Right lobe of liver (tissue), 4 donors: Measurements from ENCODE around the gene BLACAT1.

Source experiments
- POLR2A ChIP-seq: fragments of 450-650 bp; IDR thresholded peaks from one replicate; pipeline ENCODE4 v1.6.1; 2017; ENCODE audit warnings: antibody characterized with exemption, mild to moderate bottlenecking
- TF ChIP-seq, protein P1 (sequence below), 4 donors: fragments of 200-600 bp in 3 of 4; fragments of 450-650 bp in 1 of 4; IDR thresholded peaks; one replicate each; pipeline versions ENCODE4 v1.5.1 to v1.8.0; 2016 to 2022; ENCODE audit warnings: antibody characterized with exemption in 4 of 4, mild to moderate bottlenecking in 2 of 4
- donor health status: DM: no; HTN: no; CAD: no.
- donor health status: DM: no; HTN: no; CAD: no.
- donor health status: DM: no; HTN: yes; CAD: no.

DNA sequence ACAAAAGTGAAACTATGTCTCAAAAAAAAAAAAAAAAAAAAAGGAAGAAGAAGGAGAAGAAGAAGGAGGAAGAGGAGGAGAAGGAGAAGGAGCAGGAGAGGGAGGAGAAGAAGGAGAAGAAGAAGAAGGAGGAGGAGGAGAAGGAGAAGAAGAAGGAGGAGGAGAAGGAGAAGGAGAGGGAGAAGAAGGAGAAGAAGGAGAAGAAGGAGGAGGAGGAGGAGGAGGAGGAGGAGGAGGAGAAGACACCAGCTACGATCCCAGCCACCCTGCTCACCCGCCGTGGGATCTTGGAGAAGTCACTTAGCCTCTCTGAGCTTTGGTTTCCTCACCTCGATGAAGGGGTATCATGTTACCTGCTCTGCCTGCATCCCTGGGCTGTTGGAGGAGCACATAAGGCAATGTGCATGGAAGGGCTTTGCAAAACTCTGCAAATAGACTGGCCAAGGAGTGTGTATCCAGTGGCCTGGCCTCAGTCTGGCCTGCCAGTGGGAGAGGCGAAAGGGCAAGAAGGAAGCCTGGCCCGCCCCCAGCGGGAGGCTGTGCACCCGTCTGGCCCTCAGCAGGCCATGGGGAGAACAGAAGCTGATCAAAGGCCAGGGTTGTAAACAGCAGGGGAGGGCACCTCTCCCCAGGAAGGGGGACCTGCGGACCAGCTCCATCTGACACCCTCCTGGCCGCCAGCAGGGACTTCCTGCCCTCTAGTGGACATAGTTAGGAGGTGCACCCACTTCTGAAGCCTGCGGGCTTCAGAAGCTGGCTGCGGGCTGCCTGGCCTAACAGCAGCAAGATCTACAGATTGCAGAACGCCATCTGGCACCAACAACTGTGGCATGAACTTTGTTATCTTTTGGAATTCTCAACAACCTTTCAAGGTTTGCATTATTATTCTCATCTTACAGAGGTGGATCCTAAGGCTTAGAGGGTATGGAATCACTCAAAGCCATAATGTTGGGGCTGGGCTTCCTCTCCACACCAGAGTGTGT is 29.4 kb upstream of the BLACAT1 start:
- TF ChIP-seq, protein P1, sequence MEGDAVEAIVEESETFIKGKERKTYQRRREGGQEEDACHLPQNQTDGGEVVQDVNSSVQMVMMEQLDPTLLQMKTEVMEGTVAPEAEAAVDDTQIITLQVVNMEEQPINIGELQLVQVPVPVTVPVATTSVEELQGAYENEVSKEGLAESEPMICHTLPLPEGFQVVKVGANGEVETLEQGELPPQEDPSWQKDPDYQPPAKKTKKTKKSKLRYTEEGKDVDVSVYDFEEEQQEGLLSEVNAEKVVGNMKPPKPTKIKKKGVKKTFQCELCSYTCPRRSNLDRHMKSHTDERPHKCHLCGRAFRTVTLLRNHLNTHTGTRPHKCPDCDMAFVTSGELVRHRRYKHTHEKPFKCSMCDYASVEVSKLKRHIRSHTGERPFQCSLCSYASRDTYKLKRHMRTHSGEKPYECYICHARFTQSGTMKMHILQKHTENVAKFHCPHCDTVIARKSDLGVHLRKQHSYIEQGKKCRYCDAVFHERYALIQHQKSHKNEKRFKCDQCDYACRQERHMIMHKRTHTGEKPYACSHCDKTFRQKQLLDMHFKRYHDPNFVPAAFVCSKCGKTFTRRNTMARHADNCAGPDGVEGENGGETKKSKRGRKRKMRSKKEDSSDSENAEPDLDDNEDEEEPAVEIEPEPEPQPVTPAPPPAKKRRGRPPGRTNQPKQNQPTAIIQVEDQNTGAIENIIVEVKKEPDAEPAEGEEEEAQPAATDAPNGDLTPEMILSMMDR (IDR thresholded peaks at IDR 0.05), result peak; percentile 87 to 96 (median 92)
- TF ChIP-seq POLR2A, result no peak
